ENCODE results near the gene TEX51.

TEX51 gene

DNA sequence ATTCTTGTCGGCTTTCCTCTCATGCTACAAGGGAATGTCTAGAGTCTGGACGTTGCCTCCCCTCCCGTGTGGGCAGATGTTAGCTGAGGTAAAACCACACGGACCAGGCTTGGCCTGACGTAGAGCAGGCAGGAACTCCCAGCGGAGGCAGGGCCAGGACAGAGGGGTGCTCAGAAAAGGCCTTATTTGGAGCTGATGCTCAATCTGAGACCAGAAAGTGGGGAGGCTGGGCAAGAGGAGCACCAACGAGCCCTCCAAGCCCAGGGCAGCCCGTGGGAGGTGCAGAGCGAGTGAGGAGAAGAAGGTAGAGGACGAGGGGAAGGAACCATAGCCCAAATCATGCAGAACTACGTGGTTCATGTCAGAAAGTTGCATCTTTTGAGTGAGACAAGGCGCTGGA lies 9.0 kb downstream of the TEX51 start:
- Histone ChIP-seq H3K4me1 (ENCODE audit: insufficient read depth, insufficient read length) (no peaks in the 10 kb centered on the region), H3K4me3 (ENCODE audit: insufficient read length, low read depth) (no peak overlapping the region), H3K27me3 (ENCODE audit: insufficient read depth, insufficient read length) (no peaks in the 10 kb centered on the region), H3K9me3 (ENCODE audit: insufficient read depth, low read length) (peaks cover 16% of the 10 kb centered on the region), H3K36me3 (ENCODE audit: insufficient read depth, insufficient read length, low read length) (no peaks in the 10 kb centered on the region), H3K9ac (ENCODE audit: insufficient read length, low read depth) (no peak overlapping the region)
- TF ChIP-seq YY1 (IDR thresholded peaks at IDR 0.05; ENCODE audit: insufficient read depth, insufficient read length) (no peak), SUZ12 (IDR thresholded peaks at IDR 0.05; ENCODE audit: extremely low read depth, insufficient read depth, insufficient read length) (no peak), ZNF274 (IDR thresholded peaks at IDR 0.05; ENCODE audit: low read depth, low read length) (no peak)
- DNase-seq (ENCODE audit: low read depth, low spot score): no peak

DNA sequence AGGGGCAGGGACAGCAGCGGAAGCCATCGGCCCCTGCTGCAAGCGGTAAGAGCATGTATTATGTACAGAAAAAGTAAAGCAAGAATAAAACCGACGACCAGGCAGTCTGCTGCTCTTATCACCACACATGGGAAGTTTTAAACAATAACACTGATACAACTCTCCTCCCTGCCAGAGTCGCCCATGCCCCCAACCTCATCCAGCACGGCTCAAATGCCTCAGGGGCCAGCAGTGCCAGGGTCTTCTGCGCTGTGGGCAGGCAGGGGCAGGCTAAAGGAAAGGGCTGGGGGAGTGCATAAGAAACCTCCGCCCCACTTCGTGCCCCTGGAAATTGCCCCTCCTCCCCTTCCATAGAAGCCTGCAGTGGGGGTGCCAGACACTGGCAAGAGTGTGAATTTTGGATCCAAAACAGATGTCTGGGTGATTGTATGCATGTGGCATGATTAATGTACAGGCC lies 10.1 kb downstream of the TEX51 start:
- no peak for TF ChIP-seq SUZ12 (IDR thresholded peaks at IDR 0.05; ENCODE audit: extremely low read depth, insufficient read depth, insufficient read length)
- no peak for TF ChIP-seq YY1 (IDR thresholded peaks at IDR 0.05; ENCODE audit: insufficient read depth, insufficient read length)
- no peak for TF ChIP-seq ZNF274 (IDR thresholded peaks at IDR 0.05; ENCODE audit: low read depth, low read length)
- no peak for DNase-seq (ENCODE audit: low read depth, low spot score)
- Histone ChIP-seq H3K36me3 (ENCODE audit: insufficient read depth, insufficient read length, low read length) (no peaks in the 10 kb centered on the region), H3K4me3 (ENCODE audit: insufficient read length, low read depth) (no peak overlapping the region), H3K27me3 (ENCODE audit: insufficient read depth, insufficient read length) (no peaks in the 10 kb centered on the region), H3K9ac (ENCODE audit: insufficient read length, low read depth) (no peak overlapping the region), H3K4me1 (ENCODE audit: insufficient read depth, insufficient read length) (no peaks in the 10 kb centered on the region), H3K9me3 (ENCODE audit: insufficient read depth, low read length) (peaks cover 20% of the 10 kb centered on the region)

- no peaks in the 10 kb centered on the region for H3K4me1 ChIP-seq (ENCODE audit: insufficient read depth, insufficient read length)
- H3K9ac ChIP-seq (ENCODE audit: insufficient read length, low read depth): no peak overlapping the region
- H3K36me3 ChIP-seq (ENCODE audit: insufficient read depth, insufficient read length, low read length): no peaks in the 10 kb centered on the region
- no peaks in the 10 kb centered on the region for H3K27me3 ChIP-seq (ENCODE audit: insufficient read depth, insufficient read length)
- peaks cover 14% of the 10 kb centered on the region for H3K9me3 ChIP-seq (ENCODE audit: insufficient read depth, low read length)
- no peak for DNase-seq (ENCODE audit: low read depth, low spot score)
- no peak overlapping the region for H3K4me3 ChIP-seq (ENCODE audit: insufficient read length, low read depth)
- TF ChIP-seq YY1 (IDR thresholded peaks at IDR 0.05; ENCODE audit: insufficient read depth, insufficient read length) (no peak), ZNF274 (IDR thresholded peaks at IDR 0.05; ENCODE audit: low read depth, low read length) (no peak), SUZ12 (IDR thresholded peaks at IDR 0.05; ENCODE audit: extremely low read depth, insufficient read depth, insufficient read length) (no peak)
Measured at GRCh38 chr2:126909366-126909765, 10.7 kb downstream of the TEX51 start.

GRCh38 chr2:126909781-126910180 lies 11.1 kb downstream of the TEX51 start:
- TF ChIP-seq YY1 (IDR thresholded peaks at IDR 0.05; ENCODE audit: insufficient read depth, insufficient read length) (no peak), SUZ12 (IDR thresholded peaks at IDR 0.05; ENCODE audit: extremely low read depth, insufficient read depth, insufficient read length) (no peak)
- Histone ChIP-seq H3K9ac (ENCODE audit: insufficient read length, low read depth) (no peak overlapping the region), H3K4me3 (ENCODE audit: insufficient read length, low read depth) (no peak overlapping the region), H3K9me3 (ENCODE audit: insufficient read depth, low read length) (peaks cover 10% of the 10 kb centered on the region; the same call in 1 of the 2 replicates), H3K36me3 (ENCODE audit: insufficient read depth, insufficient read length, low read length) (no peaks in the 10 kb centered on the region), H3K27me3 (ENCODE audit: insufficient read depth, insufficient read length) (no peaks in the 10 kb centered on the region), H3K4me1 (ENCODE audit: insufficient read depth, insufficient read length) (no peaks in the 10 kb centered on the region)
- no peak for DNase-seq (ENCODE audit: low read depth, low spot score)

DNA sequence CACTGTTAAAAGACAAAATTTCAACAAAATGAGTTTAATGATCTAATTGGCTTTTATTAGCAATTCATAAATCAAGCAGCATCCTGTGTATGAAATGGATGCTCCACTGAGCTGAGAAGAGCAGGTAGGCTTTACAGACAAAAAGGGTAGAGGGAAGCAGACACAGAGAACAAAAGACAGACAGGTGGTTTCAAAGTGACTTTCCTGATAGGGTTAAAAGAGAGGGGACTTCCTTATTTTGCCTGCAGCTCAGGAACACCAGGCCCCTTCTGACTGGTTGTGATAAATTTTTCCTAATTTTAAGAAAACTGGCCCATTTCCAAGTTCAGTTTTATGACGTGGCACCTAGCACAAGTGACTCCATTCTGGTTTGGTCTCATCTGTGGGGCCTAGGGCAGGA lies 11.9 kb downstream of the TEX51 start:
- no peak for DNase-seq (ENCODE audit: low read depth, low spot score)
- Histone ChIP-seq H3K27me3 (ENCODE audit: insufficient read depth, insufficient read length) (no peaks in the 10 kb centered on the region), H3K4me1 (ENCODE audit: insufficient read depth, insufficient read length) (no peaks in the 10 kb centered on the region), H3K9me3 (ENCODE audit: insufficient read depth, low read length) (0 out of 2 replicates have a peak, but pooled peaks cover 6% of the 10 kb centered on the region), H3K9ac (ENCODE audit: insufficient read length, low read depth) (no peak overlapping the region), H3K4me3 (ENCODE audit: insufficient read length, low read depth) (no peak overlapping the region), H3K36me3 (ENCODE audit: insufficient read depth, insufficient read length, low read length) (no peaks in the 10 kb centered on the region)
- TF ChIP-seq ZNF274 (IDR thresholded peaks at IDR 0.05; ENCODE audit: low read depth, low read length) (no peak), SUZ12 (IDR thresholded peaks at IDR 0.05; ENCODE audit: extremely low read depth, insufficient read depth, insufficient read length) (no peak), YY1 (IDR thresholded peaks at IDR 0.05; ENCODE audit: insufficient read depth, insufficient read length) (no peak)

- Histone ChIP-seq H3K27me3 (ENCODE audit: insufficient read depth, insufficient read length) (no peaks in the 10 kb centered on the region), H3K9me3 (ENCODE audit: insufficient read depth, low read length) (0 out of 2 replicates have a peak, but pooled peaks cover 6% of the 10 kb centered on the region), H3K4me3 (ENCODE audit: insufficient read length, low read depth) (no peak overlapping the region), H3K36me3 (ENCODE audit: insufficient read depth, insufficient read length, low read length) (no peaks in the 10 kb centered on the region), H3K4me1 (ENCODE audit: insufficient read depth, insufficient read length) (no peaks in the 10 kb centered on the region), H3K9ac (ENCODE audit: insufficient read length, low read depth) (no peak overlapping the region)
- no peak for TF ChIP-seq SUZ12 (IDR thresholded peaks at IDR 0.05; ENCODE audit: extremely low read depth, insufficient read depth, insufficient read length)
- no peak for DNase-seq (ENCODE audit: low read depth, low spot score)
Measured at GRCh38 chr2:126911111-126911796, 12.6 kb downstream of the TEX51 start.

GRCh38 chr2:126912201-126912600 lies 13.5 kb downstream of the TEX51 start:
- no peaks in the 10 kb centered on the region for H3K4me1 ChIP-seq (ENCODE audit: insufficient read depth, insufficient read length)

More at GRCh38 chr2:126912201-126912600, 13.5 kb downstream of the TEX51 start:
- no peak overlapping the region for H3K4me3 ChIP-seq (ENCODE audit: insufficient read length, low read depth)
- H3K9ac ChIP-seq (ENCODE audit: insufficient read length, low read depth): no peak overlapping the region
- H3K36me3 ChIP-seq (ENCODE audit: insufficient read depth, insufficient read length, low read length): no peaks in the 10 kb centered on the region
- no peak for DNase-seq (ENCODE audit: low read depth, low spot score)
- TF ChIP-seq YY1 (IDR thresholded peaks at IDR 0.05; ENCODE audit: insufficient read depth, insufficient read length) (no peak), ZNF274 (IDR thresholded peaks at IDR 0.05; ENCODE audit: low read depth, low read length) (no peak), SUZ12 (IDR thresholded peaks at IDR 0.05; ENCODE audit: extremely low read depth, insufficient read depth, insufficient read length) (no peak)
- 0 out of 2 replicates have a peak, but pooled peaks cover 6% of the 10 kb centered on the region for H3K9me3 ChIP-seq (ENCODE audit: insufficient read depth, low read length)
- H3K27me3 ChIP-seq (ENCODE audit: insufficient read depth, insufficient read length): no peaks in the 10 kb centered on the region

Data from NT2/D1 (cell line).